Hepatocyte (in vitro differentiated cells): ENCODE data around the gene GPC5. TPM values are rescaled to one million over a fixed set of nuclear protein-coding genes. Genes with fewer than 3 reads are reported as not detected.

ENCODE experiments used
- DNase-seq: peaks from one replicate; pipeline ENCODE4 v3.0.0-alpha.2; 2016; ENCODE audit warnings: low spot score
- H2AFZ ChIP-seq: fragments of 200-600 bp; sonication (generic); 2 replicates; pipeline ENCODE4 v1.6.0; 2016; ENCODE audit warnings: antibody characterized with exemption, mild to moderate bottlenecking
- H3K27ac ChIP-seq: fragments of 200-600 bp; sonication (generic); 2 replicates; pipeline ENCODE4 v1.5.1; 2016; ENCODE audit warnings: mild to moderate bottlenecking
- H3K27me3 ChIP-seq: fragments of 200-600 bp; sonication (generic); 2 replicates; pipeline ENCODE4 v1.6.1; 2016
- H3K36me3 ChIP-seq: fragments of 200-600 bp; sonication (generic); replicated peaks from 2 replicates; pipeline ENCODE4 v1.5.1; 2016; ENCODE audit warnings: low read depth; ENCODE audit not compliant: insufficient read depth
- H3K4me1 ChIP-seq: fragments of 200-600 bp; sonication (generic); 2 replicates; pipeline ENCODE4 v1.5.1; 2016; ENCODE audit warnings: mild to moderate bottlenecking, moderate library complexity; ENCODE audit not compliant: insufficient read depth
- H3K4me2 ChIP-seq: fragments of 200-600 bp; sonication (generic); 2 replicates; pipeline ENCODE4 v1.6.0; 2016
- H3K4me3 ChIP-seq: fragments of 200-600 bp; sonication (generic); 2 replicates; pipeline ENCODE4 v1.5.1; 2016; ENCODE audit warnings: mild to moderate bottlenecking
- H3K79me2 ChIP-seq: fragments of 200-600 bp; sonication (generic); 2 replicates; pipeline ENCODE4 v1.6.0; 2017; ENCODE audit warnings: mild to moderate bottlenecking
- H3K9me2 ChIP-seq: fragments of 200-600 bp; sonication (generic); replicated peaks from 2 replicates; pipeline ENCODE4 v1.6.0; 2017; ENCODE audit warnings: mild to moderate bottlenecking; ENCODE audit not compliant: insufficient read depth
- H3K9me3 ChIP-seq: fragments of 200-600 bp; sonication (generic); 2 replicates; pipeline ENCODE4 v1.5.1; 2016; ENCODE audit warnings: low read depth, mild to moderate bottlenecking
- H4K20me1 ChIP-seq: fragments of 200-600 bp; sonication (generic); 2 replicates; pipeline ENCODE4 v1.6.0; 2016; ENCODE audit warnings: mild to moderate bottlenecking; ENCODE audit not compliant: insufficient read depth, poor library complexity, severe bottlenecking
- CTCF ChIP-seq: fragments of 200-600 bp; sonication (generic); IDR thresholded peaks from 2 replicates; pipeline ENCODE4 v1.5.1; 2016; ENCODE audit warnings: antibody characterized with exemption, mild to moderate bottlenecking; ENCODE audit not compliant: poor library complexity
- EZH2 ChIP-seq: fragments of 200-600 bp; sonication (generic); IDR thresholded peaks from 2 replicates; pipeline ENCODE4 v1.6.1; 2016; ENCODE audit warnings: antibody characterized with exemption, mild to moderate bottlenecking, borderline replicate concordance
- EZH2phosphoT487 ChIP-seq: fragments of 200-600 bp; sonication (generic); IDR thresholded peaks from one replicate; pipeline ENCODE4 v1.6.1; 2018; ENCODE audit warnings: antibody characterized with exemption, mild to moderate bottlenecking, low read depth, moderate library complexity; ENCODE audit not compliant: unreplicated experiment, severe bottlenecking
- WGBS: methylation state at CpG from one replicate; pipeline ENCODE4 v1.1.6; 2016; ENCODE audit warnings: low lambda C conversion rate; ENCODE audit errors: missing lambda C conversion rate; 5-methylcytosine and 5-hydroxymethylcytosine counted together
- polyA plus RNA-seq: library from polyadenylated mRNA; unstranded; fragments of >200 nt; fragmentation: Nextera tagmentation; extraction: Ambion mirVana; gene quantifications from 2 replicates; pipeline ENCODE4 v1.2.1, GENCODE V29; 2016
- total RNA-seq: library from RNA; depleted of rRNA; stranded (reverse); fragments of >200 nt; gene quantifications from 2 replicates; pipeline ENCODE4 v1.2.3, GENCODE V29; 2014

GPC5 gene
- total and polyA plus RNA-seq, 2 experiments from 2014 or later = 3.9 to 5.4 TPM

- TF ChIP-seq EZH2 = no peak
- TF ChIP-seq CTCF = no peak
- no peak for TF ChIP-seq EZH2phosphoT487
- H3K4me2 ChIP-seq = no peak overlapping the region
- H3K4me3 ChIP-seq = no peak overlapping the region
- no peaks in the 10 kb centered on the region for H3K9me2 ChIP-seq
- DNase-seq = no peak
- no peaks in the 10 kb centered on the region for H3K36me3 ChIP-seq
- H3K4me1 ChIP-seq = no peaks in the 10 kb centered on the region
- H3K27me3 ChIP-seq = no peaks in the 10 kb centered on the region
- no peaks in the 10 kb centered on the region for H3K79me2 ChIP-seq
- no peaks in the 10 kb centered on the region for H4K20me1 ChIP-seq
- H3K27ac ChIP-seq = no peak overlapping the region
- H2AFZ ChIP-seq = no peak overlapping the region
- H3K9me3 ChIP-seq = no peaks in the 10 kb centered on the region
- WGBS = 96% methylated on average over 1 of the region's 1 CpG
Observed at GRCh38 chr13:91950803-91951202, 552.4 kb downstream of the GPC5 start.

- Histone ChIP-seq H3K27ac (no peak overlapping the region), H3K36me3 (no peaks in the 10 kb centered on the region), H3K79me2 (no peaks in the 10 kb centered on the region), H4K20me1 (no peaks in the 10 kb centered on the region), H3K4me3 (no peak overlapping the region), H3K9me2 (no peaks in the 10 kb centered on the region), H3K9me3 (no peaks in the 10 kb centered on the region), H3K27me3 (no peaks in the 10 kb centered on the region), H3K4me1 (no peaks in the 10 kb centered on the region), H3K4me2 (no peak overlapping the region), H2AFZ (no peak overlapping the region)
- TF ChIP-seq CTCF = no peak
- no peak for TF ChIP-seq EZH2phosphoT487
- TF ChIP-seq EZH2 = no peak
- no peak for DNase-seq
- 88% methylated on average over 1 of the region's 1 CpG for WGBS
Observed at GRCh38 chr13:91955546-91956355, 557.3 kb downstream of the GPC5 start.

GRCh38 chr13:91960947-91961346, 562.5 kb downstream of the GPC5 start:
- H4K20me1 ChIP-seq = no peaks in the 10 kb centered on the region
- H3K36me3 ChIP-seq = no peaks in the 10 kb centered on the region
- H3K9me3 ChIP-seq = no peaks in the 10 kb centered on the region
- H3K27me3 ChIP-seq = no peaks in the 10 kb centered on the region
- no peak overlapping the region for H3K4me3 ChIP-seq
- no peak overlapping the region for H3K27ac ChIP-seq
- 57% methylated on average over 1 of the region's 1 CpG for WGBS
- no peak overlapping the region for H2AFZ ChIP-seq
- H3K9me2 ChIP-seq = no peaks in the 10 kb centered on the region
- H3K4me2 ChIP-seq = no peak overlapping the region
- TF ChIP-seq EZH2phosphoT487 = no peak
- no peak for TF ChIP-seq CTCF
- no peak for TF ChIP-seq EZH2
- DNase-seq = no peak
- no peaks in the 10 kb centered on the region for H3K4me1 ChIP-seq
- no peaks in the 10 kb centered on the region for H3K79me2 ChIP-seq
